GM12878 (cell line): ENCODE data around the gene GSE1. TPM values are rescaled to one million over a fixed set of nuclear protein-coding genes. Genes with fewer than 3 reads are reported as not detected.

Source experiments
- BHLHE40 ChIP-seq, 2 experiments: fragments of 450-650 bp in 1 of 2; IDR thresholded peaks; 2 replicates each; pipeline ENCODE4 v1.6.1; 2011 to 2017; ENCODE audit warnings: low read depth in 2 of 2, borderline replicate concordance in 1 of 2, improper control_type of control experiment in 1 of 2, low read length in 1 of 2, mild to moderate bottlenecking in 1 of 2
- EP300 ChIP-seq, 2 experiments: fragments of 150-350 bp in 1 of 2; IDR thresholded peaks; 2 replicates each; pipeline ENCODE4 v1.6.1; 2011 to 2012; ENCODE audit warnings: low read depth in 2 of 2, low read length in 2 of 2, borderline replicate concordance in 1 of 2, improper control_type of control experiment in 1 of 2, inconsistent platforms in 1 of 2; ENCODE audit not compliant: control insufficient read depth in 1 of 2
- MEF2B ChIP-seq: fragments of 450-650 bp; IDR thresholded peaks from 2 replicates; pipeline ENCODE4 v1.6.1; 2018; ENCODE audit warnings: mild to moderate bottlenecking, moderate library complexity; ENCODE audit not compliant: partially characterized antibody, poor library complexity, severe bottlenecking
- MYB ChIP-seq: fragments of 150-350 bp; IDR thresholded peaks from 2 replicates; pipeline ENCODE4 v1.6.1; 2014; ENCODE audit warnings: mild to moderate bottlenecking, low read depth, low read length, borderline replicate concordance
- NFYB ChIP-seq: IDR thresholded peaks from 2 replicates; pipeline ENCODE4 v1.6.1; 2011; ENCODE audit warnings: low read depth, mild to moderate bottlenecking, low read length, improper control_type of control experiment, moderate library complexity; ENCODE audit not compliant: insufficient read depth
- POU2F2 ChIP-seq: IDR thresholded peaks from 3 replicates; pipeline ENCODE4 v1.6.1; 2011; ENCODE audit warnings: low read depth, mild to moderate bottlenecking, low read length, borderline replicate concordance
- RELA ChIP-seq: fragments of 450-650 bp; IDR thresholded peaks from 2 replicates; pipeline ENCODE4 v1.8.0; 2014; ENCODE audit warnings: borderline replicate concordance; ENCODE audit not compliant: partially characterized antibody
- RELB ChIP-seq: fragments of 450-650 bp; IDR thresholded peaks from 2 replicates; pipeline ENCODE4 v1.6.1; 2017; ENCODE audit warnings: low read depth, mild to moderate bottlenecking, moderate library complexity
- RUNX3 ChIP-seq: IDR thresholded peaks from 2 replicates; pipeline ENCODE4 v1.6.1; 2012; ENCODE audit warnings: low read length, inconsistent platforms
- YBX1 ChIP-seq: fragments of 450-650 bp; IDR thresholded peaks from 2 replicates; pipeline ENCODE4 v1.6.1; 2016; ENCODE audit warnings: antibody characterized with exemption
- polyA plus RNA-seq, 11 experiments: library from polyadenylated mRNA; depleted of rRNA in 4 of 11; unstranded in 6 of 11; stranded (reverse) in 5 of 11; fragments of >200 nt; fragmentation: Nextera tagmentation in 4 of 11; fragmentation: Illumina TruSeq in 1 of 11; extraction: Ambion mirVana in 4 of 11; extraction: Trizol in 1 of 11; gene quantifications; 1 replicate in 1 of 11; 2 replicates in 10 of 11; pipeline versions ENCODE4 v1.2.1 to v1.2.3, GENCODE V29; 2011 to 2016; ENCODE audit warnings: inconsistent platforms in 2 of 11, missing spikeins in 2 of 11, low read depth in 1 of 11
- total RNA-seq, 4 experiments: library from RNA; depleted of rRNA in 3 of 4; stranded (reverse); fragments of >200 nt in 3 of 4; fragmentation: Illumina TruSeq in 1 of 4; extraction: Trizol in 1 of 4; gene quantifications; 2 replicates each; pipeline versions ENCODE4 v1.2.1 to v1.2.3, GENCODE V29; 2013 to 2021
- TF ChIP-seq, protein P1 (sequence below): fragments of 450-650 bp; IDR thresholded peaks from 2 replicates; pipeline ENCODE4 v1.6.1; 2016; ENCODE audit warnings: mild to moderate bottlenecking

Gene GSE1
- total and polyA plus RNA-seq, 10 of the 15 experiments (the other 5 are each of a cell fraction or from before 2014, with no cell fraction given) = 4.6 to 58.7 (median 18.2) TPM

DNA sequence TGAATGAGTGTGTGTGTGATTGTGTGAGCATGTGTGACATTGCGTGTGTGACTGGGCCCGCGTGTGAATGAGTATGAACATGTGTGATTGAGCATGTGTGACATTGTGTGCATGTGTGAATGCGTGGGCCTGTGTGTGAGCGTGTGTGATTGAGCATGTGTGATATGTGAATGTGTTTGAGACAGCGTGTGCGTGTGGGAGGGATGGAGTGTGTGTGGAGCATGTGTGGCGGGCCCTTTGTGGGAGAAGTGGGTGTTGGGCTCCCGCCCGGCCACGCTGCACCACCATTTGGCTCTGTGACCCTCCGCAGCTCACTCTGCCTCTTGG, 22.7 kb upstream of the GSE1 start (continued):
- TF ChIP-seq EP300 (IDR thresholded peaks at IDR 0.05; ENCODE audit: borderline replicate concordance in 1 of 2, control insufficient read depth in 1 of 2, low read depth in 2 of 2, low read length in 2 of 2) = no peak
- TF ChIP-seq RELA = no peak
- TF ChIP-seq RELB = no peak
- TF ChIP-seq MYB = no peak
- TF ChIP-seq BHLHE40 (IDR thresholded peaks at IDR 0.05; ENCODE audit: borderline replicate concordance in 1 of 2, low read depth in 2 of 2, low read length in 1 of 2) = no peak
- TF ChIP-seq MEF2B = no peak
- TF ChIP-seq YBX1 = no peak
- no peak for TF ChIP-seq NFYB
- TF ChIP-seq RUNX3 = no peak
- TF ChIP-seq, protein P1, sequence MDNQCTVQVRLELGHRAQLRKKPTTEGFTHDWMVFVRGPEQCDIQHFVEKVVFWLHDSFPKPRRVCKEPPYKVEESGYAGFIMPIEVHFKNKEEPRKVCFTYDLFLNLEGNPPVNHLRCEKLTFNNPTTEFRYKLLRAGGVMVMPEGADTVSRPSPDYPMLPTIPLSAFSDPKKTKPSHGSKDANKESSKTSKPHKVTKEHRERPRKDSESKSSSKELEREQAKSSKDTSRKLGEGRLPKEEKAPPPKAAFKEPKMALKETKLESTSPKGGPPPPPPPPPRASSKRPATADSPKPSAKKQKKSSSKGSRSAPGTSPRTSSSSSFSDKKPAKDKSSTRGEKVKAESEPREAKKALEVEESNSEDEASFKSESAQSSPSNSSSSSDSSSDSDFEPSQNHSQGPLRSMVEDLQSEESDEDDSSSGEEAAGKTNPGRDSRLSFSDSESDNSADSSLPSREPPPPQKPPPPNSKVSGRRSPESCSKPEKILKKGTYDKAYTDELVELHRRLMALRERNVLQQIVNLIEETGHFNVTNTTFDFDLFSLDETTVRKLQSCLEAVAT = no peak
- no peak for TF ChIP-seq POU2F2
